HG03135 (cell line): ENCODE measurements around the gene FGD2.
"Not testable (repeated sequence)": the region's sequence is repeated elsewhere in the genome, so short reads cannot be mapped to it uniquely, and the experiment has no call there.

Source experiments
- ATAC-seq: cut with Tn5 transposase; IDR thresholded peaks from one replicate; pipeline ENCODE4 v1.9.1; 2021; ENCODE audit warnings: mild to moderate bottlenecking, moderate library complexity; ENCODE audit not compliant: unreplicated experiment

FGD2 gene

GRCh38 chr6:37057128-37057471 lies 51.6 kb downstream of the FGD2 start:
- no peak for ATAC-seq

- no peak for ATAC-seq
These were observed 52.2 kb downstream of the FGD2 start for GRCh38 chr6:37057678-37058077.

- no peak for ATAC-seq
These were observed 52.7 kb downstream of the FGD2 start for GRCh38 chr6:37058084-37058586.

- not testable (repeated sequence) for ATAC-seq
These were observed 53.5 kb downstream of the FGD2 start for GRCh38 chr6:37058984-37059343.

GRCh38 chr6:37059344-37060194 lies 54.1 kb downstream of the FGD2 start:
- no peak for ATAC-seq

- ATAC-seq, result no peak
These were observed 54.7 kb downstream of the FGD2 start for GRCh38 chr6:37060195-37060559.

- ATAC-seq, result no peak
These were observed 55.8 kb downstream of the FGD2 start for GRCh38 chr6:37061157-37061804.

- ATAC-seq, result no peak
These were observed 57.0 kb downstream of the FGD2 start for GRCh38 chr6:37062424-37062823.

GRCh38 chr6:37068356-37069270 lies 63.2 kb downstream of the FGD2 start:
- no peak for ATAC-seq

GRCh38 chr6:37069639-37070038 lies 64.2 kb downstream of the FGD2 start:
- ATAC-seq, result no peak

- no peak for ATAC-seq
These were observed 67.1 kb downstream of the FGD2 start for GRCh38 chr6:37072526-37072925.

- no peak for ATAC-seq
These were observed 68.8 kb downstream of the FGD2 start for GRCh38 chr6:37074053-37074827.

- no peak for ATAC-seq
These were observed 71.9 kb downstream of the FGD2 start for GRCh38 chr6:37077191-37077904.

GRCh38 chr6:37077905-37078296 lies 72.4 kb downstream of the FGD2 start:
- ATAC-seq, result no peak
